ENCODE results near the gene GPR150. TPM values are rescaled to one million over a fixed set of nuclear protein-coding genes. Genes with fewer than 3 reads are reported as not detected.

The GPR150 gene
- total and polyA plus RNA-seq, 12 donors = 0.03 to 0.74 (median 0.30) TPM

- TF ChIP-seq POLR2A (IDR thresholded peaks at IDR 0.05) = no peak
- no peak for TF ChIP-seq CTCF (IDR thresholded peaks at IDR 0.05)
- no peak overlapping the region for H3K27ac ChIP-seq
- H3K36me3 ChIP-seq (replicated peaks in 1 of 2) = no peaks in the 10 kb centered on the region
- intact Hi-C loops (cut with DNase I) = loop anchor here in 1 of 2 donors (10.0 kb wide), 1 partner anchor 105 kb away; no protein-coding TSS in a partner anchor
- no peaks in the 10 kb centered on the region for H3K27me3 ChIP-seq
- H3K4me3 ChIP-seq = no peak overlapping the region
- no peak for DNase-seq
- H3K4me1 ChIP-seq (replicated peaks in 1 of 2) = peaks cover 9 to 16% of the 10 kb centered on the region in 2 donors
- H3K9me3 ChIP-seq (replicated peaks in 1 of 3) = no peaks in the 10 kb centered on the region
Measured at GRCh38 chr5:95649842-95650620, 30.1 kb downstream of the GPR150 start.

- TF ChIP-seq POLR2A (IDR thresholded peaks at IDR 0.05) (no peak), CTCF (IDR thresholded peaks at IDR 0.05) (no peak)
- no peak overlapping the region for H3K4me3 ChIP-seq
- no peak for DNase-seq
- WGBS, 4 donors = 78 to 86% (median 86%) methylated on average over 1 of the region's 1 CpG
- H3K27me3 ChIP-seq = no peaks in the 10 kb centered on the region
- intact Hi-C loops (cut with DNase I) = loop anchor here in 1 of 2 donors (10.0 kb wide), 1 partner anchor 102 kb away; no protein-coding TSS in a partner anchor
- no peaks in the 10 kb centered on the region for H3K9me3 ChIP-seq (replicated peaks in 1 of 3)
- H3K27ac ChIP-seq = no peak overlapping the region
- peaks cover 6 to 8% of the 10 kb centered on the region in 2 donors for H3K4me1 ChIP-seq (replicated peaks in 1 of 2)
- no peaks in the 10 kb centered on the region for H3K36me3 ChIP-seq (replicated peaks in 1 of 2)
Measured at GRCh38 chr5:95652849-95653248, 33.0 kb downstream of the GPR150 start.

- intact Hi-C loops (cut with DNase I) = loop anchor here in 1 of 2 donors (10.0 kb wide), 1 partner anchor 101 kb away; no protein-coding TSS in a partner anchor
- TF ChIP-seq CTCF (IDR thresholded peaks at IDR 0.05) (no peak), POLR2A (IDR thresholded peaks at IDR 0.05) (no peak)
- no peaks in the 10 kb centered on the region for H3K9me3 ChIP-seq (replicated peaks in 1 of 3)
- H3K27ac ChIP-seq = no peak overlapping the region
- H3K4me3 ChIP-seq = no peak overlapping the region
- H3K4me1 ChIP-seq (replicated peaks in 1 of 2) = peaks cover 0 to 7% of the 10 kb centered on the region in 2 donors
- no peaks in the 10 kb centered on the region for H3K27me3 ChIP-seq
- no peaks in the 10 kb centered on the region for H3K36me3 ChIP-seq (replicated peaks in 1 of 2)
- DNase-seq = no peak
- WGBS, 4 donors = 89 to 96% (median 96%) methylated on average over 3 of the region's 3 CpGs
Measured at GRCh38 chr5:95654196-95654595, 34.3 kb downstream of the GPR150 start.

GRCh38 chr5:95655575-95655974 is 35.7 kb downstream of the GPR150 start:
- Histone ChIP-seq H3K4me3 (no peak overlapping the region), H3K27ac (no peak overlapping the region), H3K36me3 (replicated peaks in 1 of 2) (no peaks in the 10 kb centered on the region), H3K9me3 (replicated peaks in 1 of 3) (no peaks in the 10 kb centered on the region), H3K4me1 (replicated peaks in 1 of 2) (peaks cover 0 to 7% of the 10 kb centered on the region in 2 donors), H3K27me3 (no peaks in the 10 kb centered on the region)
- intact Hi-C loops (cut with DNase I) = loop anchor here in 1 of 2 donors (10.0 kb wide), 1 partner anchor 99 kb away; no protein-coding TSS in a partner anchor
- DNase-seq = no peak
- no peak for TF ChIP-seq POLR2A (IDR thresholded peaks at IDR 0.05)
- TF ChIP-seq CTCF (IDR thresholded peaks at IDR 0.05) = no peak
- 29 to 56% (median 37%) methylated on average over 1 of the region's 1 CpG for WGBS, 4 donors

Data from adrenal gland (tissue), 12 donors.